Measurements from ENCODE around the gene HERC2. TPM values are rescaled to one million over a fixed set of nuclear protein-coding genes. Genes with fewer than 3 reads are reported as not detected.
"Not testable (repeated sequence)": the region's sequence is repeated elsewhere in the genome, so short reads cannot be mapped to it uniquely, and the experiment has no call there.

Gene HERC2
- 10 to 100 TPM; 59.3 to 88.1 (median 71.0) TPM for total RNA-seq

GRCh38 chr15:28322129-28322588 lies at the start of gene HERC2:
Gene HERC2 (minus strand): TSS chr15:28322179. CDS start chr15:28321433, 746 bp downstream.
- WGBS, 2 donors, result no CpG with 5 or more reads among the region's 52 CpGs
- H3K27ac ChIP-seq; H3K36me3 ChIP-seq; H3K27me3 ChIP-seq; H3K9me3 ChIP-seq; intact Hi-C loops (cut with DNase I); DNase-seq; H3K4me1 ChIP-seq; H3K4me3 ChIP-seq (replicated peaks in 1 of 3): not testable (repeated sequence)

- H3K36me3 ChIP-seq; H3K27me3 ChIP-seq; H3K9me3 ChIP-seq; H3K4me3 ChIP-seq (replicated peaks in 1 of 3); H3K27ac ChIP-seq; H3K4me1 ChIP-seq; intact Hi-C loops (cut with DNase I): not testable (repeated sequence)
- WGBS, 2 donors, result no CpG with 5 or more reads among the region's 17 CpGs
- peak in 1 of 2 donors; percentile 0 for DNase-seq
These were observed 43.5 kb upstream of the HERC2 start for GRCh38 chr15:28365502-28365901.

- H3K27ac ChIP-seq; H3K4me3 ChIP-seq (replicated peaks in 1 of 3); intact Hi-C loops (cut with DNase I); H3K27me3 ChIP-seq; H3K9me3 ChIP-seq; H3K4me1 ChIP-seq; H3K36me3 ChIP-seq; DNase-seq: not testable (repeated sequence)
- WGBS, 2 donors, result no CpG with 5 or more reads among the region's 7 CpGs
These were observed 36.0 kb upstream of the HERC2 start, which contains the start of gene GOLGA6L24 for GRCh38 chr15:28357984-28358383. Gene GOLGA6L24 (minus strand): TSS chr15:28358084. CDS start chr15:28358023, 61 bp downstream.

GRCh38 chr15:28321358-28322078 lies 461 bp downstream of the HERC2 start:
- WGBS, 2 donors, result 2% methylated on average over 14 to 15 of the region's 39 CpGs
- DNase-seq; H3K9me3 ChIP-seq; H3K4me1 ChIP-seq; H3K4me3 ChIP-seq (replicated peaks in 1 of 3); H3K36me3 ChIP-seq; intact Hi-C loops (cut with DNase I); H3K27ac ChIP-seq; H3K27me3 ChIP-seq: not testable (repeated sequence)

- H3K4me1 ChIP-seq; H3K4me3 ChIP-seq (replicated peaks in 1 of 3); DNase-seq; H3K27ac ChIP-seq; intact Hi-C loops (cut with DNase I); H3K9me3 ChIP-seq; H3K27me3 ChIP-seq; H3K36me3 ChIP-seq: not testable (repeated sequence)
- 96 to 98% methylated on average over 1 of the region's 1 CpG for WGBS, 2 donors
These were observed 2.3 kb downstream of the HERC2 start for GRCh38 chr15:28319725-28320124.

GRCh38 chr15:28318828-28319227 lies 3.2 kb downstream of the HERC2 start:
- intact Hi-C loops (cut with DNase I); H3K27ac ChIP-seq; DNase-seq; H3K9me3 ChIP-seq; H3K27me3 ChIP-seq; H3K36me3 ChIP-seq; H3K4me1 ChIP-seq; H3K4me3 ChIP-seq (replicated peaks in 1 of 3): not testable (repeated sequence)
- no CpG with 5 or more reads among the region's 3 CpGs for WGBS, 2 donors

- H3K9me3 ChIP-seq; H3K27me3 ChIP-seq; H3K4me3 ChIP-seq (replicated peaks in 1 of 3); DNase-seq; H3K36me3 ChIP-seq; H3K27ac ChIP-seq; H3K4me1 ChIP-seq; intact Hi-C loops (cut with DNase I): not testable (repeated sequence)
- 93 to 96% methylated on average over 13 of the region's 13 CpGs for WGBS, 2 donors
These were observed 3.9 kb downstream of the HERC2 start for GRCh38 chr15:28318122-28318521.

GRCh38 chr15:28316958-28317357 lies 5.0 kb downstream of the HERC2 start:
- intact Hi-C loops (cut with DNase I), result not testable (repeated sequence)
- 96 to 98% methylated on average over 7 of the region's 7 CpGs for WGBS, 2 donors

GRCh38 chr15:28310454-28310853 lies 11.5 kb downstream of the HERC2 start:
- H3K9me3 ChIP-seq; H3K27me3 ChIP-seq; H3K36me3 ChIP-seq; H3K4me1 ChIP-seq; H3K27ac ChIP-seq; intact Hi-C loops (cut with DNase I); DNase-seq; H3K4me3 ChIP-seq (replicated peaks in 1 of 3): not testable (repeated sequence)
- 89 to 91% methylated on average over 10 to 11 of the region's 11 CpGs for WGBS, 2 donors

More at GRCh38 chr15:28316958-28317357, 5.0 kb downstream of the HERC2 start:
- H3K9me3 ChIP-seq; H3K27ac ChIP-seq; H3K36me3 ChIP-seq; H3K4me1 ChIP-seq; DNase-seq; H3K27me3 ChIP-seq; H3K4me3 ChIP-seq (replicated peaks in 1 of 3): not testable (repeated sequence)

GRCh38 chr15:28308718-28309117 lies 13.3 kb downstream of the HERC2 start:
- H3K27me3 ChIP-seq; H3K9me3 ChIP-seq; H3K27ac ChIP-seq; H3K4me3 ChIP-seq (replicated peaks in 1 of 3); H3K36me3 ChIP-seq; intact Hi-C loops (cut with DNase I); H3K4me1 ChIP-seq; DNase-seq: not testable (repeated sequence)
- 98 to 99% methylated on average over 5 of the region's 5 CpGs for WGBS, 2 donors

- intact Hi-C loops (cut with DNase I); DNase-seq; H3K27ac ChIP-seq; H3K4me1 ChIP-seq; H3K4me3 ChIP-seq (replicated peaks in 1 of 3); H3K9me3 ChIP-seq; H3K27me3 ChIP-seq; H3K36me3 ChIP-seq: not testable (repeated sequence)
- WGBS, 2 donors, result 100% methylated on average over 2 of the region's 2 CpGs
These were observed 16.3 kb downstream of the HERC2 start for GRCh38 chr15:28305700-28306099.

GRCh38 chr15:28297434-28297833 lies 24.5 kb downstream of the HERC2 start:
- intact Hi-C loops (cut with DNase I); DNase-seq; H3K4me1 ChIP-seq; H3K9me3 ChIP-seq; H3K27ac ChIP-seq; H3K36me3 ChIP-seq; H3K4me3 ChIP-seq (replicated peaks in 1 of 3); H3K27me3 ChIP-seq: not testable (repeated sequence)
- 91 to 95% methylated on average over 3 of the region's 3 CpGs for WGBS, 2 donors

- H3K27ac ChIP-seq; H3K4me3 ChIP-seq (replicated peaks in 1 of 3); DNase-seq; H3K9me3 ChIP-seq; intact Hi-C loops (cut with DNase I); H3K27me3 ChIP-seq; H3K36me3 ChIP-seq; H3K4me1 ChIP-seq: not testable (repeated sequence)
- WGBS, 2 donors, result 100% methylated on average over 3 of the region's 4 CpGs
These were observed 25.2 kb downstream of the HERC2 start for GRCh38 chr15:28296814-28297213.
